Suprapubic skin (tissue), 4 donors: Measurements from ENCODE around the gene CAV1.

Experiments used
- POLR2A ChIP-seq, 2 donors: fragments of 450-650 bp; IDR thresholded peaks; one replicate each; pipeline ENCODE4 v1.6.1; 2017; ENCODE audit warnings: antibody characterized with exemption in 2 of 2, mild to moderate bottlenecking in 2 of 2, moderate library complexity in 2 of 2
- POLR2AphosphoS5 ChIP-seq, 3 donors: sonication (generic); formaldehyde crosslinking; IDR thresholded peaks; one replicate each; pipeline ENCODE4 v1.6.1; 2017; ENCODE audit warnings: antibody characterized with exemption in 3 of 3
- TF ChIP-seq, protein P1 (sequence below), 2 donors: fragments of 200-600 bp in 1 of 2; fragments of 450-650 bp in 1 of 2; sonication (generic) in 1 of 2; IDR thresholded peaks; one replicate each; pipeline ENCODE4 v1.5.1; 2016 to 2019; ENCODE audit warnings: antibody characterized with exemption in 2 of 2, mild to moderate bottlenecking in 1 of 2, moderate library complexity in 1 of 2

DNA sequence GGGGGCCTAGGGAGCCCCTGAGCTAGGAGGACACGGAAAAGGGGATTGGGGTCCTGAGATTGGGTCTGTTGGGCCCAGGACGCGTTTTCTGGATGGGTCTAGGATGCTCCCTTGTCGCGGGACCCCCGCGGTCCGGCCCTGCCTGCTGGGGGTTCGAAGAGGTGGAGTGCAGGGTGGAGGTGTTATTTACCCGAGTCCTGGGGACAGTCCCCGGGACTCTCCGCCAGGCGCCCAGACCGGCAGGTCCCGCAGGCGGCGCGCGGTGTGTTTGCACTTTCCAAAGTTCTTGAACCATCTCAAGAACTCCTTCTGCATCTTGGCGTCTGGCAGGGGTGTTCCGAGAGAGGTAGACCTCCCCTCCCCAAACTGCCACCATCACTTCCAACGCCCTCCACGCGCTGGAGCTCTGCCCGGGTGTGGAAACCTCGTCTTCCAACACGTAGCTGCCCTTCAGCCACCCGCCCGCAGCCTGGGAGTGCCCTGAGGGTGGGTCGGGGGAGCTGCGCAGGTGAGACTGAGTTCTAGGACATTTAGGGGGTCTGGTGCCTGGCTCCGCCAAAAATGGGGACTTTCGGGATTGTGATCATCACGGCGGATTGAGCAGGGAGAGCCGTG, 569 bp downstream of the CAV1 start:
- TF ChIP-seq POLR2A (IDR thresholded peaks at IDR 0.05) (no peak), POLR2AphosphoS5 (IDR thresholded peaks at IDR 0.05) (no peak)
- TF ChIP-seq, protein P1, sequence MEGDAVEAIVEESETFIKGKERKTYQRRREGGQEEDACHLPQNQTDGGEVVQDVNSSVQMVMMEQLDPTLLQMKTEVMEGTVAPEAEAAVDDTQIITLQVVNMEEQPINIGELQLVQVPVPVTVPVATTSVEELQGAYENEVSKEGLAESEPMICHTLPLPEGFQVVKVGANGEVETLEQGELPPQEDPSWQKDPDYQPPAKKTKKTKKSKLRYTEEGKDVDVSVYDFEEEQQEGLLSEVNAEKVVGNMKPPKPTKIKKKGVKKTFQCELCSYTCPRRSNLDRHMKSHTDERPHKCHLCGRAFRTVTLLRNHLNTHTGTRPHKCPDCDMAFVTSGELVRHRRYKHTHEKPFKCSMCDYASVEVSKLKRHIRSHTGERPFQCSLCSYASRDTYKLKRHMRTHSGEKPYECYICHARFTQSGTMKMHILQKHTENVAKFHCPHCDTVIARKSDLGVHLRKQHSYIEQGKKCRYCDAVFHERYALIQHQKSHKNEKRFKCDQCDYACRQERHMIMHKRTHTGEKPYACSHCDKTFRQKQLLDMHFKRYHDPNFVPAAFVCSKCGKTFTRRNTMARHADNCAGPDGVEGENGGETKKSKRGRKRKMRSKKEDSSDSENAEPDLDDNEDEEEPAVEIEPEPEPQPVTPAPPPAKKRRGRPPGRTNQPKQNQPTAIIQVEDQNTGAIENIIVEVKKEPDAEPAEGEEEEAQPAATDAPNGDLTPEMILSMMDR (IDR thresholded peaks at IDR 0.05): no peak
